ENCODE measurements around the gene MRPL55.

Gene MRPL55

GRCh38 chr1:228082918-228083870 lies 25.9 kb downstream of the MRPL55 start:
- peak; percentile 77 for DNase-seq

- DNase-seq: peak; percentile 97
These were observed 26.7 kb downstream of the MRPL55 start, which contains the start of gene ARF1 for GRCh38 chr1:228082214-228082917. ARF1 (plus strand) TSS chr1:228082708; CDS start chr1:228097115, 14,407 bp downstream.

- peak; percentile 64 for DNase-seq
These were observed 27.4 kb downstream of the MRPL55 start for GRCh38 chr1:228081578-228082213.

- DNase-seq: no peak
These were observed 28.0 kb downstream of the MRPL55 start for GRCh38 chr1:228081144-228081543.

- no peak for DNase-seq
These were observed 29.4 kb downstream of the MRPL55 start for GRCh38 chr1:228079601-228080263.

GRCh38 chr1:228079013-228079412 lies 30.1 kb downstream of the MRPL55 start:
- no peak for DNase-seq

- DNase-seq: no peak
These were observed 31.4 kb downstream of the MRPL55 start for GRCh38 chr1:228077565-228078330.

- no peak for DNase-seq
These were observed 32.2 kb downstream of the MRPL55 start for GRCh38 chr1:228076796-228077430.

GRCh38 chr1:228075801-228076271 lies 33.3 kb downstream of the MRPL55 start:
- DNase-seq: no peak

- peak; percentile 48 for DNase-seq
These were observed 34.0 kb downstream of the MRPL55 start for GRCh38 chr1:228074954-228075730.

GRCh38 chr1:228073857-228074545 lies 35.1 kb downstream of the MRPL55 start:
- peak; percentile 59 for DNase-seq

GRCh38 chr1:228073061-228073856 lies 35.8 kb downstream of the MRPL55 start:
- no peak for DNase-seq

- DNase-seq: no peak
These were observed 36.4 kb downstream of the MRPL55 start for GRCh38 chr1:228072658-228073043.

GRCh38 chr1:228071839-228072657 lies 37.1 kb downstream of the MRPL55 start:
- DNase-seq: no peak

- DNase-seq: no peak
These were observed 38.2 kb downstream of the MRPL55 start for GRCh38 chr1:228070851-228071250.

GRCh38 chr1:228070173-228070572 lies 38.9 kb downstream of the MRPL55 start:
- DNase-seq: no peak

- no peak for DNase-seq
These were observed 40.7 kb downstream of the MRPL55 start for GRCh38 chr1:228068359-228068758.

All from DMS53 (cell line).